K562 (cell line): ENCODE results near the gene ICE2.

ENCODE experiments used
- ASH1L ChIP-seq: fragments of 450-650 bp; IDR thresholded peaks from 2 replicates; pipeline ENCODE4 v1.6.1; 2018; ENCODE audit warnings: borderline replicate concordance, mild to moderate bottlenecking, low read depth; ENCODE audit not compliant: partially characterized antibody
- KHSRP ChIP-seq: fragments of 450-650 bp; IDR thresholded peaks from 2 replicates; pipeline ENCODE4 v1.6.1; 2017
- ZNF224 ChIP-seq: sonication (generic); formaldehyde crosslinking; IDR thresholded peaks from 2 replicates; pipeline ENCODE4 v1.8.0; 2022; ENCODE audit warnings: mild to moderate bottlenecking, missing genetic modification reagents
- ZSCAN29 ChIP-seq: fragments of 450-650 bp; IDR thresholded peaks from 2 replicates; pipeline ENCODE4 v1.6.1; 2017

GRCh38 chr15:60425461-60425860, 53.5 kb downstream of the ICE2 start:
- TF ChIP-seq ZSCAN29, result no peak
- TF ChIP-seq KHSRP, result no peak
- no peak for TF ChIP-seq ASH1L
- no peak for TF ChIP-seq ZNF224
